H9 (cell line): ENCODE data around the gene SNCA. TPM values are rescaled to one million over a fixed set of nuclear protein-coding genes. Genes with fewer than 3 reads are reported as not detected.

ENCODE experiments used
- DNase-seq: peaks from one replicate; pipeline ENCODE4 v3.0.0-alpha.2; 2017
- H2AFZ ChIP-seq: one replicate; pipeline ENCODE4 v1.6.1; 2013; ENCODE audit warnings: mild to moderate bottlenecking, low read length, control low read depth, moderate library complexity
- H2AK5ac ChIP-seq: 2 replicates; pipeline ENCODE4 v1.6.1; 2013; ENCODE audit warnings: low read length, control low read depth, mixed read lengths; ENCODE audit not compliant: insufficient read length
- H2BK120ac ChIP-seq: one replicate; pipeline ENCODE4 v1.6.1; 2013; ENCODE audit warnings: low read depth, mild to moderate bottlenecking, low read length, control low read depth, inconsistent platforms; ENCODE audit not compliant: poor library complexity, severe bottlenecking
- H2BK12ac ChIP-seq: 2 replicates; pipeline ENCODE4 v1.6.1; 2013; ENCODE audit warnings: low read length, control low read depth, mixed read lengths, low read depth; ENCODE audit not compliant: insufficient read length
- H2BK15ac ChIP-seq: 2 replicates; pipeline ENCODE4 v1.6.1; 2013; ENCODE audit warnings: low read depth, low read length, control low read depth
- H2BK20ac ChIP-seq: one replicate; pipeline ENCODE4 v1.6.1; 2013; ENCODE audit warnings: low read depth, mild to moderate bottlenecking, low read length, control low read depth, inconsistent platforms; ENCODE audit not compliant: poor library complexity, severe bottlenecking
- H2BK5ac ChIP-seq: 2 replicates; pipeline ENCODE4 v1.6.1; 2013; ENCODE audit warnings: low read length, control low read depth, mixed read lengths; ENCODE audit not compliant: insufficient read length
- H3K14ac ChIP-seq: 2 replicates; pipeline ENCODE4 v1.6.1; 2013; ENCODE audit warnings: low read length, control low read depth; ENCODE audit not compliant: insufficient read depth
- H3K18ac ChIP-seq: 2 replicates; pipeline ENCODE4 v1.6.1; 2013; ENCODE audit warnings: low read depth, mild to moderate bottlenecking, mixed read lengths, low read length, control low read depth; ENCODE audit not compliant: insufficient read length
- H3K23ac ChIP-seq: 2 replicates; pipeline ENCODE4 v1.6.1; 2013; ENCODE audit warnings: low read length, control low read depth, mixed read lengths, low read depth; ENCODE audit not compliant: insufficient read length
- H3K23me2 ChIP-seq: 2 replicates; pipeline ENCODE4 v1.6.1; 2013; ENCODE audit warnings: low read depth, mild to moderate bottlenecking, mixed read lengths, low read length, control low read depth; ENCODE audit not compliant: insufficient read length, poor library complexity, severe bottlenecking
- H3K27ac ChIP-seq: 2 replicates; pipeline ENCODE4 v1.5.1; 2013; ENCODE audit warnings: low read length, control low read depth, mixed read lengths, low read depth; ENCODE audit not compliant: insufficient read length
- H3K27me3 ChIP-seq: 2 replicates; pipeline ENCODE4 v1.6.1; 2013; ENCODE audit warnings: low read length, control low read depth, inconsistent platforms; ENCODE audit not compliant: insufficient read depth
- H3K4ac ChIP-seq: 2 replicates; pipeline ENCODE4 v1.6.1; 2013; ENCODE audit warnings: low read depth, mild to moderate bottlenecking, control low read depth, inconsistent platforms, low read length, moderate library complexity
- H3K4me1 ChIP-seq: 2 replicates; pipeline ENCODE4 v1.6.1; 2013; ENCODE audit warnings: low read length, control low read depth, inconsistent platforms; ENCODE audit not compliant: insufficient read depth
- H3K4me2 ChIP-seq: 2 replicates; pipeline ENCODE4 v1.6.1; 2013; ENCODE audit warnings: low read length, control low read depth, mixed read lengths; ENCODE audit not compliant: insufficient read length, insufficient read depth
- H3K56ac ChIP-seq: 2 replicates; pipeline ENCODE4 v1.6.1; 2013; ENCODE audit warnings: low read depth, mild to moderate bottlenecking, mixed read lengths, low read length, control low read depth; ENCODE audit not compliant: insufficient read length
- H3K79me1 ChIP-seq: 2 replicates; pipeline ENCODE4 v1.6.1; 2013; ENCODE audit warnings: low read depth, mild to moderate bottlenecking, moderate library complexity, low read length, control low read depth, inconsistent platforms; ENCODE audit not compliant: insufficient read depth, poor library complexity, severe bottlenecking
- H3K79me2 ChIP-seq: 2 replicates; pipeline ENCODE4 v1.6.1; 2013; ENCODE audit warnings: low read length, control low read depth, inconsistent platforms; ENCODE audit not compliant: insufficient read depth
- H3K9ac ChIP-seq: 2 replicates; pipeline ENCODE4 v1.6.1; 2013; ENCODE audit warnings: low read length, control low read depth, mixed read lengths; ENCODE audit not compliant: insufficient read length; ENCODE audit errors: extremely low read depth
- H3K9me3 ChIP-seq: one replicate; pipeline ENCODE4 v1.6.1; 2013; ENCODE audit warnings: low read depth, low read length, inconsistent platforms; ENCODE audit not compliant: control insufficient read depth
- H3T11ph ChIP-seq: one replicate; pipeline ENCODE4 v1.6.1; 2013; ENCODE audit warnings: mild to moderate bottlenecking, low read length, control low read depth, inconsistent platforms
- H4K20me1 ChIP-seq: one replicate; pipeline ENCODE4 v1.6.1; 2013; ENCODE audit not compliant: control insufficient read depth, insufficient read length, insufficient read depth
- H4K5ac ChIP-seq: 2 replicates; pipeline ENCODE4 v1.6.1; 2013; ENCODE audit warnings: low read depth, mild to moderate bottlenecking, mixed read lengths, low read length, control low read depth; ENCODE audit not compliant: insufficient read length
- H4K8ac ChIP-seq: replicated peaks from 2 replicates; pipeline ENCODE4 v1.6.1; 2013; ENCODE audit warnings: low read length, control low read depth, mixed read lengths, low read depth; ENCODE audit not compliant: insufficient read length
- H4K91ac ChIP-seq: 2 replicates; pipeline ENCODE4 v1.6.1; 2013; ENCODE audit warnings: low read depth, mild to moderate bottlenecking, moderate library complexity, mixed read lengths, low read length, control low read depth; ENCODE audit not compliant: insufficient read length
- H3K27ac Mint-ChIP-seq, 3 experiments: 2 replicates in 2 of 3; 3 replicates in 1 of 3; pipeline ENCODE4 v1.8.0; 2020 to 2021; ENCODE audit warnings: mixed read lengths in 3 of 3, mild to moderate bottlenecking in 1 of 3, moderate library complexity in 1 of 3
- H3K27me3 Mint-ChIP-seq: 2 replicates; pipeline ENCODE4 v1.8.0; 2021; ENCODE audit warnings: low read depth, mild to moderate bottlenecking, moderate library complexity, mixed read lengths
- H3K36me3 Mint-ChIP-seq, 3 experiments: 2 replicates in 2 of 3; 3 replicates in 1 of 3; pipeline ENCODE4 v1.8.0; 2020 to 2021; ENCODE audit warnings: low read depth in 3 of 3, mixed read lengths in 3 of 3; ENCODE audit not compliant: insufficient read depth in 1 of 3
- H3K4me1 Mint-ChIP-seq, 2 experiments: 2 replicates each; pipeline ENCODE4 v1.8.0; 2020; ENCODE audit warnings: mixed read lengths in 2 of 2
- H3K4me3 Mint-ChIP-seq, 2 experiments: 2 replicates in 1 of 2; 3 replicates in 1 of 2; pipeline ENCODE4 v1.8.0; 2020 to 2021; ENCODE audit warnings: mild to moderate bottlenecking in 2 of 2, mixed read lengths in 2 of 2, moderate library complexity in 1 of 2
- H3K9me3 Mint-ChIP-seq, 2 experiments: 2 replicates in 1 of 2; 3 replicates in 1 of 2; pipeline ENCODE4 v1.8.0; 2020; ENCODE audit warnings: mild to moderate bottlenecking in 2 of 2, mixed read lengths in 2 of 2, moderate library complexity in 1 of 2
- WGBS: extraction: QIAGEN DNeasy Blood & Tissue Kit; methylation state at CpG from one replicate; pipeline ENCODE4 v1.1.7; 2013; ENCODE audit warnings: missing lambda C conversion rate, low lambda C conversion rate, mixed read lengths; ENCODE audit not compliant: insufficient read length; ENCODE audit errors: extremely low coverage; 5-methylcytosine and 5-hydroxymethylcytosine counted together
- total RNA-seq: library from RNA; stranded (reverse); gene quantifications from 2 replicates; pipeline ENCODE4 v1.2.1, GENCODE V29; 2021
- TF ChIP-seq, protein P1 (sequence below): fragments of 200-600 bp; sonication (generic); conservative IDR thresholded peaks from 3 replicates; pipeline ENCODE4 v1.8.0; 2021; ENCODE audit warnings: antibody characterized with exemption, mild to moderate bottlenecking

Gene SNCA
- total RNA-seq, 1 experiment from 2014 or later, result 8.5 TPM

DNA sequence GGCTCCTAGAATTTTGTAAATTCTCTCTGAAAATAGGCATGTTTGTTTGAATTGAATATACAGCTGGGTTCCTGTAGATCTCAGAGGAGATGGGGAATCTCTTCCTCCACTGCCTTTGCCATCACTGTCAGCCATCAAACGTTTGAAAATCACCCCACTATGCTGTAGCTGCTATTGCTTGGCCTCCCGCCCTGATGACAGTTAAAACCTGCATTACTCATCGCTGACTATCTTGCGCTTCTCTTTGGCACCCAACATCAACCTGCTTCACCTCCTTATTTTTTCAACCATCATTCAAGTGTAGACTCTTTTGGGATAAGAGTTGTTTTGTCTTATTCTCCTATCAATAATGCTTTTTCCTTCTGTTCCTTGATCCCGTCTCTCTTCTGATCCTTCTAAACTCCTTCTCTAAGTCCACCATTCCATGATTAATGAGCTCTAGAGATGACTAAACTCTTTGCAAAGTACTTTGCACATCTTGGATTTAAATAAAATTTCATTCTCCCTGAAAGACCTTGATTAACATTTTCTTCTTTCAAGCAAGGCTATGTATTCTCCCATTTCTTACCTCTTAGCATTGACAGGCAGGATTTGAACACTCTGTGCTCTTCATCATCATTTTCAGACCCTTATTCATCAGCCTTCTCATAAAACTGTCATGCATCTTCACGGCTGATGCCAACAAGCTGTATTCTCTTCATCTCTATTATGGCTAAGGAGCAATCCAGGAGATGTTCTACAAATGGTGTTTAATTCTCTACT is 133.0 kb downstream of the SNCA start:
- WGBS, result no CpG with 5 or more reads among the region's 6 CpGs
- Mint-ChIP-seq H3K27ac (no peak overlapping the region), H3K4me1 (peaks cover 3 to 7% of the 10 kb centered on the region in 2 experiments), H3K36me3 (no peaks in the 10 kb centered on the region), H3K9me3 (no peaks in the 10 kb centered on the region), H3K27me3 (no peaks in the 10 kb centered on the region), H3K4me3 (no peak overlapping the region)
- Histone ChIP-seq H2BK120ac (no peak overlapping the region), H2AK5ac (no peak overlapping the region), H2BK20ac (no peak overlapping the region), H3K9me3 (no peaks in the 10 kb centered on the region), H3K23me2 (no peaks in the 10 kb centered on the region), H2BK5ac (no peak overlapping the region), H2BK12ac (no peak overlapping the region), H3K23ac (no peak overlapping the region), H3K27me3 (no peaks in the 10 kb centered on the region), H4K8ac (no peak overlapping the region), H3K14ac (no peak overlapping the region), H3K79me1 (no peaks in the 10 kb centered on the region), H4K91ac (no peak overlapping the region), H2BK15ac (no peak overlapping the region), H3K56ac (no peak overlapping the region), H3K9ac (no peak overlapping the region), H4K20me1 (no peaks in the 10 kb centered on the region), H3T11ph (no peak overlapping the region), H3K4me2 (no peak overlapping the region), H4K5ac (no peak overlapping the region), H3K4me1 (peaks cover 3% of the 10 kb centered on the region; the same call in 1 of the 2 replicates), H3K27ac (no peak overlapping the region), H3K79me2 (no peaks in the 10 kb centered on the region), H3K4ac (no peak overlapping the region), H3K18ac (no peak overlapping the region), H2AFZ (no peak overlapping the region)
- no peak for DNase-seq
- TF ChIP-seq, protein P1, sequence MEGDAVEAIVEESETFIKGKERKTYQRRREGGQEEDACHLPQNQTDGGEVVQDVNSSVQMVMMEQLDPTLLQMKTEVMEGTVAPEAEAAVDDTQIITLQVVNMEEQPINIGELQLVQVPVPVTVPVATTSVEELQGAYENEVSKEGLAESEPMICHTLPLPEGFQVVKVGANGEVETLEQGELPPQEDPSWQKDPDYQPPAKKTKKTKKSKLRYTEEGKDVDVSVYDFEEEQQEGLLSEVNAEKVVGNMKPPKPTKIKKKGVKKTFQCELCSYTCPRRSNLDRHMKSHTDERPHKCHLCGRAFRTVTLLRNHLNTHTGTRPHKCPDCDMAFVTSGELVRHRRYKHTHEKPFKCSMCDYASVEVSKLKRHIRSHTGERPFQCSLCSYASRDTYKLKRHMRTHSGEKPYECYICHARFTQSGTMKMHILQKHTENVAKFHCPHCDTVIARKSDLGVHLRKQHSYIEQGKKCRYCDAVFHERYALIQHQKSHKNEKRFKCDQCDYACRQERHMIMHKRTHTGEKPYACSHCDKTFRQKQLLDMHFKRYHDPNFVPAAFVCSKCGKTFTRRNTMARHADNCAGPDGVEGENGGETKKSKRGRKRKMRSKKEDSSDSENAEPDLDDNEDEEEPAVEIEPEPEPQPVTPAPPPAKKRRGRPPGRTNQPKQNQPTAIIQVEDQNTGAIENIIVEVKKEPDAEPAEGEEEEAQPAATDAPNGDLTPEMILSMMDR, result no peak
